HG02970 (cell line): ENCODE results near the gene FAM227B.
"Not testable (repeated sequence)": the region's sequence is repeated elsewhere in the genome, so short reads cannot be mapped to it uniquely, and the experiment has no call there.

Experiments used
- ATAC-seq: cut with Tn5 transposase; IDR thresholded peaks from one replicate; pipeline ENCODE4 v1.9.1; 2021; ENCODE audit warnings: mild to moderate bottlenecking, moderate library complexity, moderate number of reproducible peaks; ENCODE audit not compliant: unreplicated experiment, low FRiP score

The FAM227B gene

DNA sequence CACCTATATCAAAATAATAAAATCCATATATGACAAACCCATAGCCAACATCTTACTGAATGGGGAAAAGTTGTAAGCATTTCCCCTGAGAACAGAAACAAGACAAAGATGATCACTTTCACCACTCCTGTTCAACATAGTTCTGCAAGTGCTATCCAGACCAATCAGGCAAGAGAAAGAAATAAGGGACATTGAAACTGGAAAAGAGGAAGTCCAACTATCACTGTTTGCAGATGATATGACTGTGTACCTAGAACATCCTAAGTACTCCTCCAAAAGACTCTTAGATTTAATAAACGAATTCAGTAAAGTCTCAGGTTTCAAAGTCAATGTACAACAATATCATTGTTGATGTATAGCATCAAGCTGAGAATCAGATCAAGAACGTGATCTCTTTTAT lies 233.1 kb downstream of the FAM227B start:
- ATAC-seq, result no peak

DNA sequence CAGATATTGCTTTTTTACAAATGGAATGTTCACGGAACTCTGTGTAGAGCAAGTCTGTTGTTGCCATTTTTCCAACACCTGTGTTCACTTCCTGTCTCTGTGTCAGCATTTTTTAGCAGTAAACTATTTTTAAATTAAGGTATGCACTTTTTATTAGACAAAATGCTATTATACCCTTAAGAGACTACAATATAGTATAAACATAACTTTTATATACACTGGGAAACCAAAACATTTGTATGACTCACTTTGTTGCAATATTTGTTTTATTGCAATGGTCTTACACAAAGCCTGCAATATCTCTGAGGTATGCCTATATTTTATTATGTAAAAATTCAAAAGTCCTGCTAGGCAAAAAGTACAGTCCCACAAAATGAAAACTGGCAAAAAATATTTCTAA lies 237.4 kb downstream of the FAM227B start:
- ATAC-seq, result no peak

DNA sequence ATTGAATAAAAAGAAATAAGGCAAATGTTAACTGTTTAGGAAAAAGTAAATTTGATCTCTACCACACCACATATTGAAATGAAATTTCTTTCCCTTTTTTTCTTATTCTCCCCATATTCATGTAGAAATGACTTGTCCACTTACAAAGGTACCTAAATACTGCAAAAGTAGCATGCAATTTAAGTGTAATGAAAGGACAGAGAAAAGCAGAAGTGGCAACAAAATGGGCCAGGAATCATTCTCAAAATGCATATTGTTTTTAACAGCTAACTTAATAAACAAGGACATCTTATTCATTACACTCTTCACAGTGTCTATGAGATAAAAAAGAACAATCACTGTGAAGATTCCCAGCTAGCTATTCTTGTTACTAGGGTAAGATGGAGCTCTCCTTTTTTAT lies 238.2 kb downstream of the FAM227B start:
- no peak for ATAC-seq

DNA sequence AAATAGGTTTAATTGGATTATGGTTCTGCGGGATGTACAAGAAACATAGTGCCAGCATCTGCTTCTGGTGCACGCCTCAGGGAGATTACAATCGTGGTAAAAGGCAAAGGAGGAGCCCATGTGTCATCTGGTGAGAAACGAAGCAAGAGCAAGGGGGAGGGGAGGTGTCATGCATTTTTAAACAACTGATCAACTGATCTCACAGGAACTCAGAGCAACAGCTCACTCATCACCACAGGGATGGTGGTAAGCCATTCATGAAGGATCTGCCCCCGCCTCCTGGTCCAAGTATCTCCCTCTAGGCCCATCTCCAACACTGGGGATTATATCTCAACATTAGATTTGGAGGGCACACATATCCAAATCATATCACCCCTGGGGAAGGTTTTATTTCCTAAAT lies 239.7 kb downstream of the FAM227B start:
- ATAC-seq, result no peak

DNA sequence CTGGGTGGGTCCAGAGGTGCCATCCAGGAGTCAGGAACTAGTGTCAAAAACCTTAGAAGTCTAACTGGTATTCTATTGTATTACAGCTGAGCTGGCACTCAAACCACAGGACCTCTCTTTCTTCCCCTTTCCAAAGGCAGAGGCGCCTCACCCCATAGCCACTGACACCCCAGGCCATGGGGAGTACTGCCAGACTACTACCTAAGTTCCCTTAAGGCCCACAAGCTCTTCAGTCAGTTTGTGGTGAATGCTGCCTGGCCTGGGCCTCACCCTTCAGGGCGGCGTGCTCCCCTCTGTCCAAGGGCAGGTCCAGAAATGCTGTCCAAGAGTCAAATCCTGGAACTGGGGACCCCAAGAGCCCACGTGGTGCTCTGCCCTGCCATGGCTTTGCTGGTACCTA lies 240.6 kb downstream of the FAM227B start:
- ATAC-seq, result no peak

DNA sequence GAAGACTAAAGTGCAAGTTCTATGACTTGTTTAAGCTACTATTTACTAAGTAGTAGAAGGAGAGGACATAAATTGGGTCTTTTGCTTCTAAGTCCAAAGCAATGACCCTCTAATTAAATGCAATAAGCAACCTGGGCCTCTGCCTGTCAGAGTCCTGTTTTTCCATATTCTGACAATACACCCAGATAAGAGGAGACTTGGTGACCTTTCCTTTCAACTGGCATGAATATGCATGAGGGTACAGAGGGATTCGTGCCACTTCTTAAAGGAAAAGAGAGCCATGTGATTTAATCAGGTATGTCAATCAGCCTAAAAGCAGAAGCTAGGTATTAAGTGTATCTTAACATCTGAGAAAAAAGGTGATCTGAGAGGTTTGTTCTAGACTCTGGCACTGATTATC lies 248.3 kb downstream of the FAM227B start:
- no peak for ATAC-seq

DNA sequence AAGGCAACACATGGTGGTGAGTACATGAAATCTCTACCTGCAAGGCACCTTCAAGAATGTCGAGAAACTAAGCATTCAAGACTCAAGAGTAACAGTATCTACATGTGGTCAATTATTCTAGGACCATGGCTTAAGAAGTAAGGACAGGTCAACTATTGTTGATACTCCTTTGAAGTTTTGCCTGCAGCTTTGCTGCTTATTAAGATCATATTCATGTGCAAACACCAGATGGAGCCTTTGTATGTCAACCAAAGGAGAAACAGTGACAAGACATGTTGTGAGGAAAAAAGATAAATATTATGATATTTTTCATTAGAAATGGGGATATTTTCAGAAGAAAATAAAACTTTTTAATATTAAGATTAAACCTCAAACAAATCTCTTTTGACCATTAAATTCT lies 249.8 kb downstream of the FAM227B start:
- no peak for ATAC-seq

DNA sequence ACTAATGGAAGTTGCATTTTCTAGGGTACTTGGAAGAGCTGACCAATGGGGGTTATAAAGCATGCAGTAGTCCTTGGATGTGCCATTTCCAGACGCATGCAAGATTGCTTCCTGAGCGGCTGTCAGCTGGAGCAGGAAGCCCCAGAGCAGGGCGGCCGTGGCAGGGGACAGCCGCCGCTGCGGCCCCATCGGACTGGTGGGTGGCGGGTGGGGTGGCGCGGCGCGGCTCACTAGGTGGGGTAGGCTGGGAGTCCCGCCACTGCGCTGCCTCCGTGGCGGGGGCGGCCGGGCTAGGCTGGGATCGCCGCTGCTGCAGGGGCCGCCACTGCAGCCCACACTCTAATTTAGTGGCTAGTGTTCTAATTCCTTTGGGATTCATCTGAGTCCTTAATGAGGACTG lies 254.1 kb downstream of the FAM227B start:
- ATAC-seq, result no peak

DNA sequence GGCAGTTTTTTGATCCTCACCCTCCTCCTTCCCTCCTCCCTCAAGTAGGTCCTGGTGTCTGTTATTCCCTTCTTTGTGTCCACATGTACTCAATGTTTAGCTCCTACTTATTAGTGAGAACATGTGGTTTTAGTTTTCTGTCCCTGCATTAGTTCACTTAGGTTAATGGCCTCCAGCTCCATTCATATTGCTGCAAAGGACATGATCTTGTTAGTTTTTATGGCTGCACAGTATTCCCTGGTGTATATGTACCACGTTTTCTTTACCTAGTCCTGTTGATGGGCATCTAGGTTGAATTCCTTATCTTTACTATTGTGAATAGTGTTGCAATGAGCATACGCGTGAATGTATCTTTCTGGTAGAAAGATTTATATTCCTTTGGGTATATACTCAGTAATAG lies 259.2 kb downstream of the FAM227B start:
- ATAC-seq, result no peak

DNA sequence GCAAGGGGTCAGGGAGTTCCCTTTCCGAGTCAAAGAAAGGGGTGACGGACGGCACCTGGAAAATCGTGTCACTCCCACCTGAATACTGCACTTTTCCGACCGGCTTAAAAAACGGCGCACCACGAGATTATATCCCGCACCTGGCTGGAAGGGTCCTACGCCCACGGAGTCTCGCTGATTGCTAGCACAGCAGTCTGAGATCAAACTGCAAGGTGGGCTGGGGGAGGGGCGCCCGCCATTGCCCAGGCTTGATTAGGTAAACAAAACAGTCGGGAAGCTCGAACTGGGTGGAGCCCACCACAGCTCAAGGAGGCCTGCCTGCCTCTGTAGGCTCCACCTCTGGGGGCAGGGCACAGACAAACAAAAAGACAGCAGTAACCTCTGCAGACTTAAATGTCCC lies 266.2 kb downstream of the FAM227B start:
- not testable (repeated sequence) for ATAC-seq

DNA sequence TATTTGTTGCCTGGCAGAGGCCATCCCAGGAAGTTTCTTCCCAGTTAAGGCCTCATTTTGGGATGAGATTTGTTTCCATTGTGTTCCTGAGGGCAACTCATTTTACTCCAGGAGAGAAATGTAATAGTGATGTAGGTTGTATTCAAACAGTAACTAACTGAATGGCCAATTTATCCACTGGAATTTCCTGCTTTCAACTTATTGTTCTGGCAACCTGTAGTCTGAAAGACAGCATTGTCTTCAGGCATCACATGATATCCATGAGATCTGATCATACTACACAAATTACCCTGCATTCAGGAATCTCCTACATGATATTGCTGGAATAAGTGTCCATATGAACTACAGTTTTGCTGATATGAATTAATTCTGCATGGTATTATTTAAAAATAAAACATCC lies 277.1 kb downstream of the FAM227B start:
- ATAC-seq, result no peak

DNA sequence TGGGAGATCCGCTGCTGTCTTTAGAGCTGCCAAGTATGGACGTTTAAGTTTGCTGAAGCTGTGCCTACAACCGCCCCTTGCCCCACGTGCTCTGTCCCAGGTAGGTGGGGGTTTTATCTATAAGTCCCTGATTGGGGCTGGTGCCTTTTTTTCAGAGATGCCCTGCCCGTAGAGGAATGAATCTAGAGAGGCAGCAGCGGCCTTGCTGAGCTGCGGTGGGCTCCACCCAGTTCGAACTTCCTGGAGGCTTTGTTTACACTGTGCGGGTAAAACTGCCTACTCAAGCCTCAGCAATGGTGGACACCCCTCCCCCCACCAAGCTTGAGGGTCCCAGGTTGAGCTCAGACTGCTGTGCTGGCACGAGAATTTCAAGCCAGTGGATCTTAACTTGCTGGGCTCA lies 281.0 kb downstream of the FAM227B start:
- ATAC-seq, result no peak

DNA sequence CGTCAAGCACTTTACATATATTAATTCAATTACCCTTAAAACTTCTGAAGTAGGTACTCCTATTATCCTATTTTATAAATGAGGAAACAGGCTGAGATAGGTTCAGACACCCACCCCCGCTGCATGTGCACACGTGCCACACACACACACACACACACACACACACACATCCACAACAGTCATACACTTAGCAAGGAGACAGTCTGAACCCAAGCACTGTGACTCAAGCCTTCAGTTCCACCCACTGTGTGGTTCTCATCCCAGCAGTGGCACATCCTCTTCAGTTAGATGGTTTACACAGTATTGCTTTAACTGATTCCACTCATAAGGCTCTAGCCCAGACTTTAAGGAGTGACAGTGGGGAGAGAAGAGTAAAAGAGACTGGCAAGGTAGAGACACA lies 288.7 kb downstream of the FAM227B start:
- no peak for ATAC-seq

DNA sequence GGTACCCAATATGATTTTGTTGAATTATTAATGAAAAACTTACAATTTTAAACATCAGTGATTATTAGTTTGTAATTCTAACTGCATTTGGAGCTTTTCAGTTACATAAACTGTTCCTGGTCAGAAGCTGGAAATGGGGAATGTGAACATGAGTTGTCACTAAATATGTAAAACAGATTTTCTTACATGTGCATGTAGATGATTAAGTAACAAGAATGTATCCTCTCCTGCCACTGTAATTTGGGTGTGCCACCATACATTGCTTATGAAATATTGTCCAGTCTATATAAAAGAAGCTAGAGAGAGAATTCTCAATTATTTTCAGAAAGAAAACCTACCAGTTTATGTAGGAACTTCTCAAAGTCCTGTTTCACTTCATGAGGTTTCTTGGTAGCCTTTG lies 289.2 kb downstream of the FAM227B start:
- no peak for ATAC-seq

DNA sequence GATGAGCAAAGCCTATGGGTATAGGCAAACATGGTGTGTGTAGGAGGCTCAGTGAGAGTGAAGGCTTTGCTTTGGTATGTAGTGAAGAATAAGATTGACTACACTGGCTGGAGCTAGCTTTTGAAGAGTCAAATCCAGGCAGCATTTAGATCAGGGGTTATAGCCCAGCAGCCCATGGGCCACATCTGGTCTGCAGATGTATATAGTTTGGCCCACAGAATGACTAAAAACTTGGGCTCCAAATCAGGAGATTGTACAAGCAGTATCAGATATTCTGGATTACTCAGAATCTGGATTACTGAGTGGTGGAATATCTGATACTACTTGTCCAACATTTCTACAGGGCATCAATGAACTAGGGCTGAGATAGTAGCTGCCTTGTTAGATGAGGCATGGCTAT lies 290.5 kb downstream of the FAM227B start:
- ATAC-seq, result no peak

DNA sequence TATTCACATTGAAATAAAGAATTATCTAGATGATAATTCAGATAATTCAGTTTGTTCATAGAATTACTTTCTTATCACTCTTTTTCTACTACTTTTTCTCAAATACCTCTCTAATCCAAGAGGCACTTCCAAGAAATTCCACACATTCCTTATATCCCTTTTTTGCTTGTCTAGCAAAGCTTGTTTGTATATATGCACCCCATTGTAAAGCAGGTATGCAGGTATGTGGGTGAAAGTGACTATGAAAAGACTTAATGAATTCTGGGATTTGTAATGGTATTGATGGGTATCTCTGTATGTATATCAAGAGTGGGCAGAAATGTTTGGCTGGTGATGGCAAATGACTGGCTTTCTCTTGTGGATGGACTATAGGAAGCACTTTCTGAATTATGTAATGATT lies 291.7 kb downstream of the FAM227B start:
- no peak for ATAC-seq

DNA sequence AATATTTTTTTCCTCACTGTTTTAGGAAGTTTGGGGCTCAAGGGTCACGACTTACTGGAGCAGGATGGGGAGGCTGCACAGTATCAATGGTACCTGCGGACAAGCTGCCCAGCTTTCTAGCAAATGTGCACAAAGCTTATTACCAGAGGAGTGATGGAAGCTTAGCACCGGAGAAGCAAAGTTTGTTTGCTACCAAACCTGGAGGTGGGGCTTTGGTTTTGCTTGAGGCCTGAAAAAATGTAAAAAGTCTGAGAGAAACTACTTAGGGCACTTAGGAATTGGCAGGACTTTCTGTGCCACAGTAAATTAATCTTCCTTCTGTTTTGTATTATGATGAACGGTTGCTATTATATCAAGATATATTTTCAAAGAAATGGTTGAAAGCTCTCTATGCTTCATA lies 292.7 kb downstream of the FAM227B start:
- ATAC-seq, result no peak

DNA sequence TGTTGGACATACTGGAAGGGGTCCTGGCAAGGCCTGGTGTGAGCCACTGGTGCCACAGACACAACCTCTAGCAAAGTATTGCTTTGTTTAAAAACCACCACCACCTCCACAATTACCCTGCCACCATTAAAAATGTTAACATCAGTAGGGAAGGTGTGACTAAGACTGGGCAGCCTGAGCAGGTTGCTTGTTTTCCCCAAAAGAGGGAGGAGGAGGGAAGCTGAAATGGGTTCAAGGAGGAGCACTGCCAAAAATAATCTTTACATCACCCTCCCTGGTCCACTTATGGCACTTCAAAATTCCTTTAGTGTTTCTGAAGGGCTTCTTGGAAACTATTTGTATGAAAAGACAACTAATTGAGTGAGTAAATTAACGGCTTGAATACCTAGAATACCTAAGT lies 297.4 kb downstream of the FAM227B start:
- no peak for ATAC-seq

DNA sequence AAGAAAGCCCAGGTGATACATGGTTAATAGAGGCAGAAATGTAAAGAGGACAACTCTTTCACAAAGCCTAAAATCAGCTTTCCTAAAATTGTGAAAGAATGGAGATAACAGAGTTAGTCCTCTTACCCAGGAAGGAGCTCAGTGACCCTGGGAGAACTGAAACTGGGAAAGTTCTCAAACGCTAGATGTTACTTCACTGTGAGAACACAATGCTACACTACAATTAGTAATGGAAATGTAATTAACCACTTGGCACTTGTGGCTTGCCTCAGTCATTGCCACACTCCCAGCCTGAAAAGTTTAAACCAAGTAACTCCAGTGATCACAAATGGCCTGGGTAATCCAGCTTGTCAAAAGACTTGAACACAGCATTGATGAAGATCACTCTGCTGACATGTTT lies 300.3 kb downstream of the FAM227B start:
- ATAC-seq, result no peak

DNA sequence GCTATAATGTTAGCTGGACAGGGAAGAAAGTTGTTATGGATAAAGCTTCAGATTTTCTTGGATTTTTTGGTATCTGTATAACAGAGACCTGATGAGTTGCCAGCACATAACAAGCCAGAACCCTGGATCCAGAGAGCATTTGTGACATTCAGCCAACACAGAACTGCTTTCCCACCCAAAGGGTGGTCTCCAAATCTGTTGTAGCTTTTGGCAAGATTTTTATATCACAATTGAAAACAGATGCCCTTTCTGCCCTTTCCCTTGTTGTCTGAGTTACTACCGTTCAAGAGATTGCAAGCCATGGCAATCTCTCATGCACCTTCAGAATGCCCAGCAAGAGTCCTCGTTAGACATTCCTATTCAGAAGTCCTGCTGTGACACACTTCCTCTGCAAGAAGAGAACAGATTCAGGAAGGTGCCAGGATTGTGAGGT lies 305.2 kb downstream of the FAM227B start:
- no peak for ATAC-seq

DNA sequence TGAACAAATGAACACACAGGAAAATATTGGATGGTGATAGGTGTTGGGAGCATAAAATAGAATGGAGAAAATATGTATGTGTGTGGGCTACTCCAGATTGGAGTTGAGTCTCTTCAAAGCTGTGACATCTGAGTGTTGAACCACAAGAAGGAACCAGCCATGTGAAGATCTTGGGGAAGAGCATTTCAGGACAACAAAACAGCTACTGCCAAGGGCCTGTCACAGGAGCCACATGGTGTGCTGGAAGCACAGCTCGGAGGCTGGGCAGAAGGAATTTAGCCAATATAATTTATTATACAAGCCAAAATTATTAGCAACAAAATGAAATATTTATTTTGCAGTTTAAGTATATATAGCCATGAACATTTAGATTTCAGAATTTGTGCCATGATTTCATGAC lies 305.9 kb downstream of the FAM227B start:
- no peak for ATAC-seq

DNA sequence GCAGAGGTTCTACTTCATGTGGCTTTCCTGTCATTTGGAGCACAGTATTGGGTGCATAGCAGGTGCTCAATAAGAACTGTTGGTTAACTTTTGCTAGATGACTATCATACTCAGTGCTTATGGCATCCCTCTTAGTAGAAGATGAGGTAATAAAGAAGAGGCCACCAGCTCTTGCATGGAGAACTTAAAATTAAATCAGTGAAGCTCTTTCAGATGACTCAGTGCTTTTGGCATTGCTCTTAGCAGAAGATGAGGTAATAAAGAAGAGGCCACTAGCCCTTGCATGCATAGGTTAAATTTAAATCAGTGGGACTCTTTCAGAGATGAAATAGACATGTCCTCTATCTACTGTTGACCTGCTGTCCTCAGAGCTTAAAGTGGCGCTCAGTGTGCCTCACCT lies 307.0 kb downstream of the FAM227B start:
- ATAC-seq, result no peak

DNA sequence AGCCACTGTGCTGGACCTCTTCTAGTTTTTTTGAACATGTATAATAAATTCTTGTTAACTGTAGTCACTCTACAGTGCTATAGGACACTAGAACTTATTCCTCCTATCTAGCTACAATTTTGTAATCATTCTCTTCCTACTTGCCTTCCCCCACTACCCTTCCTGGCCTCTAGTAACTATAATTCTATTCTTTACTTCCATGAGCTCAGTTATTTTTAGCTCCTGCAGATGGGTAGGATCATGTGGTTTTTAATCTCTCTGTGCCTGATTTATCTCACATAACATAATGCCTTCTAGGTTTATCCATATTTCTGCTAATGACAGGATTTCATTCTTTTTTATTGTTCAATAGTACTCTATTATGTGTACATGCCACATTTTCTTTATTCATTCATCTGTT lies 310.7 kb downstream of the FAM227B start:
- ATAC-seq, result no peak

DNA sequence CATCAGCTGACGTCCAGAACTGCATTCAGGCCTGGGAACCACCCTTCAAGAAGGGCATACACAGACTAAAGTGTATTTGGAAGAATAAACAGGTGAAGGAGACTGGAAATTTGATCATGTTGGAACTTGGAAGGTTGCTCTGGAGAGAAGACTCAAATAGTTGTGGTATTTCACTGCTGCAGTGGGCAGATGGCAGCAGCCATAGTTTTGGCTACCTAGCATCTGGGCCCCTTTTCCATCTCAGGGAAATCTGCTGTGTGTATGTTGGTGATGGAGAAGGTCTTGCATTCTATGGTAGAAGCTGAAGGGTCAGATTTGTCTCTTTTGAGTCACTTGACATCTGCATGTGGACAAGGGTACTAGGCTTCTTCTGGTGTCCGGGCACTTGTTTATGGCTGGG lies 311.9 kb downstream of the FAM227B start:
- ATAC-seq, result no peak
